Esophagus squamous epithelium (tissue), 5 donors: ENCODE data around the gene TEX101. TPM values are rescaled to one million over a fixed set of nuclear protein-coding genes. Genes with fewer than 3 reads are reported as not detected.
A peak's percentile ranks its signal among the peaks of the same experiment; 100 is the strongest.

Experiments
- DNase-seq: peaks from one replicate; lab custom pipeline; 2025; lab: John Stamatoyannopoulos, UW
- H3K27ac ChIP-seq, 4 donors: fragments of 200-600 bp; sonication (generic); one replicate each; pipeline ENCODE4 v1.5.1; 2016 to 2019; ENCODE audit warnings: mild to moderate bottlenecking in 1 of 4
- H3K27me3 ChIP-seq, 4 donors: fragments of 200-600 bp; sonication (generic); 1 replicate in 3 of 4; 2 replicates in 1 of 4; pipeline versions ENCODE4 v1.5.1 to v1.6.0; 2017 to 2021; ENCODE audit warnings: antibody characterized with exemption in 1 of 4
- H3K36me3 ChIP-seq, 3 donors: fragments of 200-600 bp; sonication (generic); one replicate each; pipeline ENCODE4 v1.5.1; 2016 to 2019
- H3K4me1 ChIP-seq, 3 donors: fragments of 200-600 bp; sonication (generic); one replicate each; pipeline ENCODE4 v1.5.1; 2017 to 2019
- H3K4me3 ChIP-seq, 4 donors: fragments of 200-600 bp; sonication (generic); 1 replicate in 3 of 4; 2 replicates in 1 of 4; pipeline ENCODE4 v1.5.1; 2016 to 2019; ENCODE audit warnings: mild to moderate bottlenecking in 2 of 4, moderate library complexity in 1 of 4
- H3K9me3 ChIP-seq, 3 donors: fragments of 200-600 bp; sonication (generic); one replicate each; pipeline ENCODE4 v1.5.1; 2016 to 2019
- CTCF ChIP-seq, 6 experiments: fragments of 450-650 bp in 4 of 6; fragments of 200-600 bp in 2 of 6; sonication (generic) in 2 of 6; IDR thresholded peaks; one replicate each; pipeline ENCODE4 v1.5.1; 2016 to 2019; ENCODE audit warnings: antibody characterized with exemption in 6 of 6, mild to moderate bottlenecking in 4 of 6, moderate library complexity in 4 of 6
- POLR2A ChIP-seq, 4 donors: fragments of 450-650 bp; IDR thresholded peaks; one replicate each; pipeline ENCODE4 v1.6.1; 2017; ENCODE audit warnings: antibody characterized with exemption in 4 of 4, mild to moderate bottlenecking in 4 of 4, moderate library complexity in 3 of 4
- WGBS, 2 donors: methylation state at CpG; one replicate each; pipeline ENCODE4 v1.1.5; 2018; 5-methylcytosine and 5-hydroxymethylcytosine counted together
- intact Hi-C: fragments of 100-400 bp; cut with DNase I; formaldehyde crosslinking; loops from one replicate; pipeline ENCODE4 v1.15.0; 2022
- total RNA-seq, 4 donors: library from RNA; depleted of rRNA; stranded (reverse); fragments of >200 nt; gene quantifications; one replicate each; pipeline ENCODE4 v1.1.0, GENCODE V29; 2016
- donor health status: DM: yes; HTN: yes; CAD: no.

The TEX101 gene
- total RNA-seq, 4 donors from 2014 or later, result 0.53 to 3.4 TPM; not detected in 2

GRCh38 chr19:43423779-43424178 lies 9.1 kb downstream of the TEX101 start:
- intact Hi-C loops, result no loop called here
- Histone ChIP-seq H3K9me3 (no peaks in the 10 kb centered on the region), H3K36me3 (no peaks in the 10 kb centered on the region), H3K4me3 (no peak overlapping the region), H3K27me3 (no peaks in the 10 kb centered on the region), H3K4me1 (peaks cover 0 to 37% (median 9%) of the 10 kb centered on the region in 3 donors), H3K27ac (no peak overlapping the region)
- TF ChIP-seq CTCF (IDR thresholded peaks at IDR 0.05) (no peak), POLR2A (IDR thresholded peaks at IDR 0.05) (no peak)
- no peak for DNase-seq
- WGBS, 2 donors, result 82 to 88% methylated on average over 4 of the region's 5 CpGs

- TF ChIP-seq CTCF (IDR thresholded peaks at IDR 0.05) (peak; percentile 23 to 66 (median 45)), POLR2A (IDR thresholded peaks at IDR 0.05) (no peak)
- Histone ChIP-seq H3K27ac (peak overlapping the region; percentile 26 to 80 (median 73)), H3K4me3 (peak overlapping the region in 1 of 4 donors; percentile 9), H3K27me3 (no peaks in the 10 kb centered on the region), H3K9me3 (no peaks in the 10 kb centered on the region), H3K4me1 (peaks cover 4 to 46% (median 17%) of the 10 kb centered on the region in 3 donors), H3K36me3 (no peaks in the 10 kb centered on the region)
- intact Hi-C loops, result no loop called here
- DNase-seq, result no peak
- 11 to 15% methylated on average over 8 of the region's 8 CpGs for WGBS, 2 donors
These were observed 11.1 kb downstream of the TEX101 start for GRCh38 chr19:43425567-43426392.

GRCh38 chr19:43429395-43429794 lies 14.7 kb downstream of the TEX101 start:
- Histone ChIP-seq H3K27ac (peak overlapping the region in 1 of 4 donors; percentile 33), H3K27me3 (no peaks in the 10 kb centered on the region), H3K4me1 (peaks cover 4 to 37% (median 19%) of the 10 kb centered on the region in 3 donors), H3K36me3 (no peaks in the 10 kb centered on the region), H3K4me3 (no peak overlapping the region), H3K9me3 (no peaks in the 10 kb centered on the region)
- 79 to 83% methylated on average over 4 to 7 of the region's 7 CpGs for WGBS, 2 donors
- no peak for TF ChIP-seq POLR2A (IDR thresholded peaks at IDR 0.05)
- TF ChIP-seq CTCF (IDR thresholded peaks at IDR 0.05), result no peak
- intact Hi-C loops, result no loop called here
- no peak for DNase-seq

GRCh38 chr19:43430142-43430710 lies 15.5 kb downstream of the TEX101 start:
- no peak for TF ChIP-seq POLR2A (IDR thresholded peaks at IDR 0.05)
- no peak for TF ChIP-seq CTCF (IDR thresholded peaks at IDR 0.05)
- no peak overlapping the region for H3K4me3 ChIP-seq
- 10 to 26% methylated on average over 3 to 6 of the region's 6 CpGs for WGBS, 2 donors
- DNase-seq, result no peak
- peaks cover 4 to 32% (median 15%) of the 10 kb centered on the region in 3 donors for H3K4me1 ChIP-seq
- no peaks in the 10 kb centered on the region for H3K36me3 ChIP-seq
- H3K27ac ChIP-seq, result peak overlapping the region; percentile 23 to 44 (median 35)
- intact Hi-C loops, result no loop called here
- no peaks in the 10 kb centered on the region for H3K27me3 ChIP-seq
- H3K9me3 ChIP-seq, result no peaks in the 10 kb centered on the region

- Histone ChIP-seq H3K27me3 (no peaks in the 10 kb centered on the region), H3K9me3 (no peaks in the 10 kb centered on the region), H3K4me1 (peaks cover 4 to 25% (median 10%) of the 10 kb centered on the region in 3 donors), H3K27ac (peak overlapping the region in 2 of 4 donors; percentile 33 to 37), H3K4me3 (no peak overlapping the region), H3K36me3 (no peaks in the 10 kb centered on the region)
- no peak for DNase-seq
- intact Hi-C loops, result no loop called here
- 59 to 68% methylated on average over 9 of the region's 9 CpGs for WGBS, 2 donors
- TF ChIP-seq CTCF (IDR thresholded peaks at IDR 0.05) (no peak), POLR2A (IDR thresholded peaks at IDR 0.05) (no peak)
These were observed 16.3 kb downstream of the TEX101 start for GRCh38 chr19:43430976-43431375.
